GM23248 (cell line): Measurements from ENCODE around the gene CAMKMT. TPM values are rescaled to one million over a fixed set of nuclear protein-coding genes. Genes with fewer than 3 reads are reported as not detected.

Experiments
- DNase-seq: peaks from one replicate; pipeline ENCODE4 v3.0.0-alpha.2; 2015
- H2AFZ ChIP-seq: fragments of 200-600 bp; sonication (generic); 2 replicates; pipeline ENCODE4 v1.6.1; 2016; ENCODE audit warnings: antibody characterized with exemption
- H3F3A ChIP-seq: fragments of 200-600 bp; sonication (generic); 2 replicates; pipeline ENCODE4 v1.6.1; 2016; ENCODE audit warnings: mild to moderate bottlenecking, antibody characterized with exemption, mixed run types; ENCODE audit not compliant: insufficient read depth
- H3K27ac ChIP-seq: fragments of 200-600 bp; sonication (generic); 2 replicates; pipeline ENCODE4 v1.5.1; 2016; ENCODE audit warnings: mild to moderate bottlenecking
- H3K27me3 ChIP-seq: fragments of 200-600 bp; sonication (generic); replicated peaks from 2 replicates; pipeline ENCODE4 v1.6.1; 2016; ENCODE audit warnings: mild to moderate bottlenecking; ENCODE audit not compliant: insufficient read depth
- H3K36me3 ChIP-seq: fragments of 200-600 bp; sonication (generic); 2 replicates; pipeline ENCODE4 v1.6.1; 2016; ENCODE audit warnings: low read depth, mild to moderate bottlenecking
- H3K4me1 ChIP-seq: fragments of 200-600 bp; sonication (generic); 2 replicates; pipeline ENCODE4 v1.6.1; 2016; ENCODE audit warnings: mild to moderate bottlenecking; ENCODE audit not compliant: insufficient read depth
- H3K4me2 ChIP-seq: fragments of 200-600 bp; sonication (generic); one replicate; pipeline ENCODE4 v1.6.1; 2016; ENCODE audit warnings: mild to moderate bottlenecking; ENCODE audit not compliant: unreplicated experiment
- H3K4me3 ChIP-seq: fragments of 200-600 bp; sonication (generic); 2 replicates; pipeline ENCODE4 v1.5.1; 2016; ENCODE audit warnings: mild to moderate bottlenecking
- H3K79me2 ChIP-seq: fragments of 200-600 bp; sonication (generic); 2 replicates; pipeline ENCODE4 v1.6.1; 2016; ENCODE audit warnings: mild to moderate bottlenecking; ENCODE audit not compliant: insufficient read depth
- H3K9ac ChIP-seq: fragments of 200-600 bp; sonication (generic); 2 replicates; pipeline ENCODE4 v1.6.1; 2016; ENCODE audit warnings: mild to moderate bottlenecking
- H3K9me2 ChIP-seq: fragments of 200-600 bp; sonication (generic); 2 replicates; pipeline ENCODE4 v1.6.1; 2016; ENCODE audit warnings: mixed run types, mild to moderate bottlenecking, moderate library complexity; ENCODE audit not compliant: insufficient read depth
- H3K9me3 ChIP-seq: fragments of 200-600 bp; sonication (generic); one replicate; pipeline ENCODE4 v1.6.1; 2017; ENCODE audit warnings: low read depth
- H4K20me1 ChIP-seq: fragments of 200-600 bp; sonication (generic); 2 replicates; pipeline ENCODE4 v1.6.0; 2016; ENCODE audit not compliant: insufficient read depth
- EZH2 ChIP-seq: fragments of 200-600 bp; sonication (generic); IDR thresholded peaks from 2 replicates; pipeline ENCODE4 v1.6.1; 2018; ENCODE audit warnings: antibody characterized with exemption, mild to moderate bottlenecking; ENCODE audit not compliant: insufficient read depth, poor library complexity, severe bottlenecking
- EZH2phosphoT487 ChIP-seq: fragments of 200-600 bp; sonication (generic); IDR thresholded peaks from 2 replicates; pipeline ENCODE4 v1.6.1; 2018; ENCODE audit warnings: antibody characterized with exemption, moderate library complexity, mild to moderate bottlenecking, low read depth; ENCODE audit not compliant: insufficient read depth
- WGBS, 2 experiments: methylation state at CpG; one replicate each; pipeline ENCODE4 v1.1.6; 2015 to 2017; ENCODE audit warnings: low lambda C conversion rate in 2 of 2, low coverage in 1 of 2; ENCODE audit errors: missing lambda C conversion rate in 2 of 2; 5-methylcytosine and 5-hydroxymethylcytosine counted together
- in situ Hi-C: fragments of 300-500 bp; cut with MboI; formaldehyde crosslinking; loops from 2 replicates; pipeline ENCODE4 v1.15.0; 2020
- polyA plus RNA-seq: library from polyadenylated mRNA; unstranded; fragments of >200 nt; fragmentation: Nextera tagmentation; extraction: Ambion mirVana; gene quantifications from 2 replicates; pipeline ENCODE4 v1.2.1, GENCODE V29; 2016
- total RNA-seq: library from RNA; depleted of rRNA; stranded (reverse); fragments of >200 nt; shearing (Covaris generic); gene quantifications from 2 replicates; pipeline ENCODE4 v1.2.3, GENCODE V29; 2014

CAMKMT gene
- total and polyA plus RNA-seq, 2 experiments from 2014 or later: 3.1 to 6.9 TPM

DNA sequence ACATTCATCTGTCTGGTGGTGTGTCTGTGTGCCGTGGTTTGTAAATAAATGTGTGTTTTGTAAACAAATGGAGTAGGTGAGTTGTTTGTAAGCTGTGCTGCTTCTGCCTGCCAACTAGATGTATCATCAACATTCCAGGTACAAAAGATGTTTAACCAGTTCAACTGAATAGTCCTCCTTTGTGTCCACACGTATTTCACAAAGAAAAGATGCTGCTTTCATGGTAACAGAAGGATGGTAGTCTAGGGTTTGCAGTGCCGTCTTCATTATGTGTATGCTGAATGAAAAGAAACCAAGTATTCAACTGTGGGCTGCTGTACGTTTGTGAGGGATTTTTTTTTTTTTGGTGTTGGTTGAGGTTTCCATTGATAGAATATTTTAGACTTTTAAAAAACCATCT is 72.1 kb downstream of the CAMKMT start:
- Histone ChIP-seq H3K4me1 (no peaks in the 10 kb centered on the region), H3K79me2 (no peaks in the 10 kb centered on the region), H3K4me2 (no peak overlapping the region), H3K27me3 (no peaks in the 10 kb centered on the region), H4K20me1 (no peaks in the 10 kb centered on the region), H3K36me3 (no peaks in the 10 kb centered on the region), H2AFZ (no peak overlapping the region), H3K9me3 (no peaks in the 10 kb centered on the region), H3K4me3 (no peak overlapping the region), H3K27ac (no peak overlapping the region), H3K9me2 (no peaks in the 10 kb centered on the region), H3F3A (no peaks in the 10 kb centered on the region), H3K9ac (no peak overlapping the region)
- no peak for DNase-seq
- in situ Hi-C loops: no loop called here
- TF ChIP-seq EZH2phosphoT487 (no peak), EZH2 (no peak)
- WGBS, 2 experiments: 83 to 85% methylated on average over 4 of the region's 4 CpGs

DNA sequence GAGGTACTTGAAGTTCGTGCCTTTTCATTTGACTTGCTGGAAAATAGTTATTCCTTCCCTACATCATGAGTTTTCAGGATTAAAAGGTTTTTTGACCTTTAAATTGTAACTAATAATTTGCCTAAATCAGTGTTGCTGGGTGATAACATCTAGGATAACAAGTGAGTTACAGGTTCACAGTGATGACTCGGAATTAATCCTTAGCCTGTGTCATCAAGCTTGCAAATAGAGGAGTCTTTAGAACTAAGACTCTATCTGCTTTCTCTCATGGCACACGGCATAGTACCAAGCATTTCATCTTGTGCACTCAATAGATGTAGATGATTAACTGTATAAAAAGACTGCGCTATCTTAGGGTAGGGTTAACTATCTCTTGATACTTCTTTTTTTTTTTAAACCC is 79.5 kb downstream of the CAMKMT start:
- 89 to 92% methylated on average over 4 of the region's 4 CpGs for WGBS, 2 experiments
- Histone ChIP-seq H4K20me1 (no peaks in the 10 kb centered on the region), H3K79me2 (no peaks in the 10 kb centered on the region), H3K9ac (no peak overlapping the region), H3K9me3 (no peaks in the 10 kb centered on the region), H3K4me2 (no peak overlapping the region), H3K4me1 (no peaks in the 10 kb centered on the region), H3K27me3 (no peaks in the 10 kb centered on the region), H3K27ac (no peak overlapping the region), H3K9me2 (no peaks in the 10 kb centered on the region), H2AFZ (no peak overlapping the region), H3K36me3 (no peaks in the 10 kb centered on the region), H3K4me3 (no peak overlapping the region), H3F3A (no peaks in the 10 kb centered on the region)
- in situ Hi-C loops: no loop called here
- TF ChIP-seq EZH2phosphoT487 (no peak), EZH2 (no peak)
- DNase-seq: peak; percentile 40

DNA sequence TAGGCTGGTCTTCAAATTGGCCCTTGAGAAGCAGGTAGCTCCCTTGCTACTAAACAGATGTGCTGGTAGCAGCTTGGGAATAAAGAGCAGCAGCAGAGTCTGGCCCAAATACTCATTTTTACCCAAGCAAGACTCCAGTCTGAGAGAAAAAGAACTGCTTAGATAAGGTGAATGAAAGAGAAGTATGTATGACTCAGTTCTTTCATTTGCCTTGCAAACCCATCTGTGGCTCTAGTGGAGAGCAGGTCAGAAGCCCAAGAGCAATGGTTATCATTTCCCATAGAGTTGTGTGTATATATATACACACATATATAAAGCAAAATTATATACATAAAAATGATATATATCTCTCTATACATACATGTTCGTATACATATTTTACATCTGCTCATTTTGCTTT is 80.3 kb downstream of the CAMKMT start:
- Histone ChIP-seq H3K9ac (no peak overlapping the region), H2AFZ (no peak overlapping the region), H3K4me1 (no peaks in the 10 kb centered on the region), H3K36me3 (no peaks in the 10 kb centered on the region), H3F3A (no peaks in the 10 kb centered on the region), H3K9me2 (no peaks in the 10 kb centered on the region), H3K4me3 (no peak overlapping the region), H3K27ac (no peak overlapping the region), H4K20me1 (no peaks in the 10 kb centered on the region), H3K9me3 (no peaks in the 10 kb centered on the region), H3K79me2 (no peaks in the 10 kb centered on the region), H3K27me3 (no peaks in the 10 kb centered on the region), H3K4me2 (no peak overlapping the region)
- no peak for TF ChIP-seq EZH2phosphoT487
- no peak for TF ChIP-seq EZH2
- DNase-seq: no peak
- 91 to 97% methylated on average over 1 of the region's 1 CpG for whole genome bisulfite sequencing, 2 experiments
- in situ Hi-C loops: no loop called here

DNA sequence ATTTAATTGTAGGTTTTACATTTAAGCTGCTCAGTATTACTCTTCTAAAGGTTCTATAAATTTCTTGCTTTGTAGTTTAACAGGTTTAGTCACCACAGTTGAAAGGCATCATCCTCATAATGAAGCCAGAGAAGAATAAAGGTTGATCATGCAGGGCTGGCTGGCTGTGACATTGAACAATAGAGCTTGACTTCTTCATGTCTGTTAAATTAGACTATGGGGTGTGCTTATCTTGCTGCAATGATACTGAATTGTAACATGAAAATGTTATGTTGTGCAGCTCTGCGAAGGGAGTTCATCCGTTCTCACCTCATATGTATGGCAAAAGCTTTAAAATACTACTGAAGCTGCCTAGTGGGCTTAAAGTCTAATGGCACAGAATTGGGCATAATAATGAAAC is 81.8 kb downstream of the CAMKMT start:
- H3F3A ChIP-seq: no peaks in the 10 kb centered on the region
- no peaks in the 10 kb centered on the region for H3K9me3 ChIP-seq
- H2AFZ ChIP-seq: no peak overlapping the region
- H3K27me3 ChIP-seq: no peaks in the 10 kb centered on the region
- H3K36me3 ChIP-seq: no peaks in the 10 kb centered on the region
- H3K9me2 ChIP-seq: no peaks in the 10 kb centered on the region
- in situ Hi-C loops: no loop called here
- H3K4me2 ChIP-seq: no peak overlapping the region
- no peak overlapping the region for H3K27ac ChIP-seq
- H3K4me1 ChIP-seq: no peaks in the 10 kb centered on the region
- TF ChIP-seq EZH2 (no peak), EZH2phosphoT487 (no peak)
- H4K20me1 ChIP-seq: no peaks in the 10 kb centered on the region
- no peak overlapping the region for H3K4me3 ChIP-seq
- H3K9ac ChIP-seq: no peak overlapping the region
- DNase-seq: no peak
- WGBS, 2 experiments: 90 to 95% methylated on average over 2 of the region's 2 CpGs
- no peaks in the 10 kb centered on the region for H3K79me2 ChIP-seq

DNA sequence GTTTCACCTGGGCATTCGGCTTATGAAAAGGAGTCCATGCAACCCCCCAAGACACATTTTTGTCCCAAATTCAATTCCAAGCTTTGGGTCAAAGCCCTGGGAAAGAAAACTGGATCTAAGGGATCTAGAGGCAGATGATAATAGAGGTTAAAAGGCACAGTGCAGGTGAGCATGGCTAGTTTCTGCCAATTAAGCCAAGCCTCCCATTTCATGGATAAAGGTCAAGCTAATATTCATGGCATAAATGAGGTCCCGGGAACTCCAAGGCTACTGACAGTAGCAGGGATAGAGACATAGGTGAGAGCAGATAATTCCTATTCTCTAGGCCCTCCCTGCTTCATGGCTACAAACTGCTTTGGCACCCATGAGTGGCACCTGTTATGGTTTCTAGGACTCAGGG is 83.1 kb downstream of the CAMKMT start:
- H3K27me3 ChIP-seq: no peaks in the 10 kb centered on the region
- no peaks in the 10 kb centered on the region for H3K9me3 ChIP-seq
- H3K4me2 ChIP-seq: no peak overlapping the region
- no peak overlapping the region for H3K9ac ChIP-seq
- no peak overlapping the region for H2AFZ ChIP-seq
- H3K36me3 ChIP-seq: no peaks in the 10 kb centered on the region
- H3K79me2 ChIP-seq: no peaks in the 10 kb centered on the region
- 85 to 88% methylated on average over 2 of the region's 2 CpGs for WGBS, 2 experiments
- H4K20me1 ChIP-seq: no peaks in the 10 kb centered on the region
- no peaks in the 10 kb centered on the region for H3F3A ChIP-seq
- no peak overlapping the region for H3K4me3 ChIP-seq
- no peaks in the 10 kb centered on the region for H3K9me2 ChIP-seq
- H3K27ac ChIP-seq: no peak overlapping the region
- in situ Hi-C loops: no loop called here
- no peaks in the 10 kb centered on the region for H3K4me1 ChIP-seq
- no peak for DNase-seq
- TF ChIP-seq EZH2: no peak
